HepG2 (cell line): ENCODE measurements around the gene APOC3. TPM values are rescaled to one million over a fixed set of nuclear protein-coding genes. Genes with fewer than 3 reads are reported as not detected.

ENCODE experiments used
- AKAP8 ChIP-seq: sonication (generic); formaldehyde crosslinking; IDR thresholded peaks from 2 replicates; pipeline ENCODE4 v1.5.1; 2020; ENCODE audit warnings: mild to moderate bottlenecking, missing genetic modification reagents
- BHLHE40 ChIP-seq: IDR thresholded peaks from 2 replicates; pipeline ENCODE4 v1.6.1; 2011; ENCODE audit warnings: low read length, improper control_type of control experiment
- CC2D1A ChIP-seq: sonication (generic); formaldehyde crosslinking; IDR thresholded peaks from 2 replicates; pipeline ENCODE4 v1.8.1; 2023; ENCODE audit warnings: mild to moderate bottlenecking, missing genetic modification reagents
- EED ChIP-seq: sonication (generic); formaldehyde crosslinking; IDR thresholded peaks from 2 replicates; pipeline ENCODE4 v1.5.0; 2020; ENCODE audit warnings: mild to moderate bottlenecking, missing genetic modification reagents
- ELF1 ChIP-seq: sonication (generic); formaldehyde crosslinking; IDR thresholded peaks from 2 replicates; pipeline ENCODE4 v1.4.0; 2020; ENCODE audit warnings: missing genetic modification reagents
- FOXM1 ChIP-seq: sonication (generic); formaldehyde crosslinking; IDR thresholded peaks from 2 replicates; pipeline ENCODE4 v1.5.0; 2020; ENCODE audit warnings: missing genetic modification reagents
- HDAC2 ChIP-seq: sonication (generic); formaldehyde crosslinking; IDR thresholded peaks from 2 replicates; pipeline ENCODE4 v1.4.0; 2020; ENCODE audit warnings: missing genetic modification reagents
- HOXA3 ChIP-seq: sonication (generic); formaldehyde crosslinking; IDR thresholded peaks from 2 replicates; pipeline ENCODE4 v1.5.0; 2020; ENCODE audit warnings: missing genetic modification reagents
- KDM2A ChIP-seq: sonication (generic); formaldehyde crosslinking; IDR thresholded peaks from 2 replicates; pipeline ENCODE4 v1.4.0; 2020; ENCODE audit warnings: low read depth, missing genetic modification reagents, borderline replicate concordance
- KLF13 ChIP-seq: sonication (generic); formaldehyde crosslinking; IDR thresholded peaks from 2 replicates; pipeline ENCODE4 v1.4.0; 2020; ENCODE audit warnings: mild to moderate bottlenecking, missing genetic modification reagents
- NR2F2 ChIP-seq: IDR thresholded peaks from 2 replicates; pipeline ENCODE4 v1.6.1; 2012; ENCODE audit warnings: low read depth, inconsistent platforms, borderline replicate concordance
- PCBP1 ChIP-seq: fragments of 200-400 bp; formaldehyde crosslinking; IDR thresholded peaks from 2 replicates; pipeline ENCODE4 v1.6.1; 2017; ENCODE audit warnings: mild to moderate bottlenecking, low read depth, low read length, borderline replicate concordance
- PPARG ChIP-seq: conservative IDR thresholded peaks from 2 replicates; pipeline ENCODE4 v1.6.1; 2016; ENCODE audit warnings: missing biosample characterization, missing genetic modification reagents
- RBM22 ChIP-seq: fragments of 200-400 bp; formaldehyde crosslinking; optimal IDR thresholded peaks from 2 replicates; pipeline ENCODE3; 2017; ENCODE audit warnings: mild to moderate bottlenecking, low read length, moderate library complexity
- SAFB2 ChIP-seq: sonication (generic); formaldehyde crosslinking; IDR thresholded peaks from 2 replicates; pipeline ENCODE4 v1.5.1; 2020; ENCODE audit warnings: missing genetic modification reagents, low read depth, mild to moderate bottlenecking, borderline replicate concordance
- TBX2 ChIP-seq: sonication (generic); formaldehyde crosslinking; IDR thresholded peaks from 2 replicates; pipeline ENCODE4 v1.5.0; 2020; ENCODE audit warnings: missing genetic modification reagents, mild to moderate bottlenecking, borderline replicate concordance
- ZC3H13 ChIP-seq: sonication (generic); formaldehyde crosslinking; IDR thresholded peaks from 2 replicates; pipeline ENCODE4 v1.8.1; 2023; ENCODE audit warnings: mild to moderate bottlenecking, missing genetic modification reagents, moderate library complexity
- ZFAT ChIP-seq: sonication (generic); formaldehyde crosslinking; conservative IDR thresholded peaks from 2 replicates; pipeline ENCODE4 v1.8.1; 2023; ENCODE audit warnings: missing genetic modification reagents, inconsistent platforms
- ZFP37 ChIP-seq: sonication (generic); formaldehyde crosslinking; IDR thresholded peaks from 2 replicates; pipeline ENCODE4 v1.4.0; 2020; ENCODE audit warnings: missing genetic modification reagents, borderline replicate concordance
- ZNF143 ChIP-seq: sonication (generic); formaldehyde crosslinking; IDR thresholded peaks from 2 replicates; pipeline ENCODE4 v1.4.0; 2020; ENCODE audit warnings: missing genetic modification reagents
- ZNF484 ChIP-seq: sonication (generic); formaldehyde crosslinking; IDR thresholded peaks from 2 replicates; pipeline ENCODE4 v1.5.1; 2020; ENCODE audit warnings: mild to moderate bottlenecking, low read depth, missing genetic modification reagents, borderline replicate concordance
- ZSCAN21 ChIP-seq: sonication (generic); formaldehyde crosslinking; IDR thresholded peaks from 2 replicates; pipeline ENCODE4 v1.8.0; 2022; ENCODE audit warnings: mild to moderate bottlenecking, missing genetic modification reagents, moderate library complexity, borderline replicate concordance
- polyA plus RNA-seq, 8 experiments: library from polyadenylated mRNA; depleted of rRNA in 3 of 8; stranded (reverse) in 7 of 8; unstranded in 1 of 8; fragments of >200 nt; fragmentation: Illumina TruSeq in 4 of 8; extraction: Trizol in 4 of 8; gene quantifications; 2 replicates each; pipeline versions ENCODE4 v1.2.1 to v1.2.3, GENCODE V29; 2011 to 2016; ENCODE audit warnings: low read depth in 4 of 8, missing spikeins in 1 of 8, mixed read lengths in 1 of 8; ENCODE audit not compliant: insufficient read depth in 1 of 8
- total RNA-seq, 5 experiments: library from RNA; depleted of rRNA; stranded (reverse); fragments of >200 nt; fragmentation: Illumina TruSeq; extraction: Trizol; gene quantifications; 2 replicates each; pipeline ENCODE4 v1.2.3, GENCODE V29; 2016; ENCODE audit warnings: low read depth in 1 of 5
- TF ChIP-seq, protein P1 (sequence below): sonication (generic); formaldehyde crosslinking; IDR thresholded peaks from 2 replicates; pipeline ENCODE4 v1.4.0; 2020; ENCODE audit warnings: missing genetic modification reagents, borderline replicate concordance
- TF ChIP-seq, protein P2 (sequence below): IDR thresholded peaks from 2 replicates; pipeline ENCODE4 v1.6.1; 2016; ENCODE audit warnings: low read depth, borderline replicate concordance
- TF ChIP-seq, protein P3 (sequence below): sonication (generic); formaldehyde crosslinking; IDR thresholded peaks from 2 replicates; pipeline ENCODE4 v1.5.1; 2020; ENCODE audit warnings: mild to moderate bottlenecking, missing genetic modification reagents

Gene APOC3
- total and polyA plus RNA-seq, 2 of the 13 experiments (the other 11 are each of a cell fraction or from before 2014, with no cell fraction given), result 314 to 687 TPM

GRCh38 chr11:116792144-116792868 is 37.4 kb upstream of the APOC3 start (continued):
- TF ChIP-seq FOXM1 (CRISPR knock-in tag), result no peak
- TF ChIP-seq ZFP37, result no peak
- peak; percentile 63 for TF ChIP-seq PPARG
- TF ChIP-seq CC2D1A (CRISPR knock-in tag), result no peak
- peak; percentile 44 for TF ChIP-seq HOXA3
- TF ChIP-seq, protein P1, sequence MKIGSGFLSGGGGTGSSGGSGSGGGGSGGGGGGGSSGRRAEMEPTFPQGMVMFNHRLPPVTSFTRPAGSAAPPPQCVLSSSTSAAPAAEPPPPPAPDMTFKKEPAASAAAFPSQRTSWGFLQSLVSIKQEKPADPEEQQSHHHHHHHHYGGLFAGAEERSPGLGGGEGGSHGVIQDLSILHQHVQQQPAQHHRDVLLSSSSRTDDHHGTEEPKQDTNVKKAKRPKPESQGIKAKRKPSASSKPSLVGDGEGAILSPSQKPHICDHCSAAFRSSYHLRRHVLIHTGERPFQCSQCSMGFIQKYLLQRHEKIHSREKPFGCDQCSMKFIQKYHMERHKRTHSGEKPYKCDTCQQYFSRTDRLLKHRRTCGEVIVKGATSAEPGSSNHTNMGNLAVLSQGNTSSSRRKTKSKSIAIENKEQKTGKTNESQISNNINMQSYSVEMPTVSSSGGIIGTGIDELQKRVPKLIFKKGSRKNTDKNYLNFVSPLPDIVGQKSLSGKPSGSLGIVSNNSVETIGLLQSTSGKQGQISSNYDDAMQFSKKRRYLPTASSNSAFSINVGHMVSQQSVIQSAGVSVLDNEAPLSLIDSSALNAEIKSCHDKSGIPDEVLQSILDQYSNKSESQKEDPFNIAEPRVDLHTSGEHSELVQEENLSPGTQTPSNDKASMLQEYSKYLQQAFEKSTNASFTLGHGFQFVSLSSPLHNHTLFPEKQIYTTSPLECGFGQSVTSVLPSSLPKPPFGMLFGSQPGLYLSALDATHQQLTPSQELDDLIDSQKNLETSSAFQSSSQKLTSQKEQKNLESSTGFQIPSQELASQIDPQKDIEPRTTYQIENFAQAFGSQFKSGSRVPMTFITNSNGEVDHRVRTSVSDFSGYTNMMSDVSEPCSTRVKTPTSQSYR (CRISPR knock-in tag), result peak; percentile 83
- peak; percentile 60; the same call in 1 of the 2 replicates for TF ChIP-seq ZC3H13 (CRISPR knock-in tag)
- TF ChIP-seq HDAC2 (CRISPR knock-in tag), result peak; percentile 74
- TF ChIP-seq ELF1 (CRISPR knock-in tag), result 0 out of 2 replicates have a peak, but pooled peaks have one; percentile 6
- peak; percentile 69; the same call in 1 of the 2 replicates for TF ChIP-seq SAFB2 (CRISPR knock-in tag)
- peak; percentile 98 for TF ChIP-seq NR2F2
- TF ChIP-seq ZNF484, result no peak
- no peak for TF ChIP-seq KLF13 (CRISPR knock-in tag)
- TF ChIP-seq AKAP8 (CRISPR knock-in tag), result 0 out of 2 replicates have a peak, but pooled peaks have one; percentile 34
- peak; percentile 85 for TF ChIP-seq TBX2 (CRISPR knock-in tag)
- no peak for TF ChIP-seq ZFAT
- TF ChIP-seq PCBP1, result no peak
- TF ChIP-seq EED (CRISPR knock-in tag), result peak; percentile 13; the same call in 1 of the 2 replicates
- TF ChIP-seq ZSCAN21 (CRISPR knock-in tag), result peak; percentile 83
- TF ChIP-seq BHLHE40, result peak; percentile 31; the same call in 1 of the 2 replicates
- TF ChIP-seq, protein P2, sequence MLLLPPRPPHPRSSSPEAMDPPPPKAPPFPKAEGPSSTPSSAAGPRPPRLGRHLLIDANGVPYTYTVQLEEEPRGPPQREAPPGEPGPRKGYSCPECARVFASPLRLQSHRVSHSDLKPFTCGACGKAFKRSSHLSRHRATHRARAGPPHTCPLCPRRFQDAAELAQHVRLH, result no peak; the same call in 1 of the 2 replicates
- TF ChIP-seq KDM2A (CRISPR knock-in tag), result 0 out of 2 replicates have a peak, but pooled peaks have one; percentile 14
- TF ChIP-seq, protein P3, sequence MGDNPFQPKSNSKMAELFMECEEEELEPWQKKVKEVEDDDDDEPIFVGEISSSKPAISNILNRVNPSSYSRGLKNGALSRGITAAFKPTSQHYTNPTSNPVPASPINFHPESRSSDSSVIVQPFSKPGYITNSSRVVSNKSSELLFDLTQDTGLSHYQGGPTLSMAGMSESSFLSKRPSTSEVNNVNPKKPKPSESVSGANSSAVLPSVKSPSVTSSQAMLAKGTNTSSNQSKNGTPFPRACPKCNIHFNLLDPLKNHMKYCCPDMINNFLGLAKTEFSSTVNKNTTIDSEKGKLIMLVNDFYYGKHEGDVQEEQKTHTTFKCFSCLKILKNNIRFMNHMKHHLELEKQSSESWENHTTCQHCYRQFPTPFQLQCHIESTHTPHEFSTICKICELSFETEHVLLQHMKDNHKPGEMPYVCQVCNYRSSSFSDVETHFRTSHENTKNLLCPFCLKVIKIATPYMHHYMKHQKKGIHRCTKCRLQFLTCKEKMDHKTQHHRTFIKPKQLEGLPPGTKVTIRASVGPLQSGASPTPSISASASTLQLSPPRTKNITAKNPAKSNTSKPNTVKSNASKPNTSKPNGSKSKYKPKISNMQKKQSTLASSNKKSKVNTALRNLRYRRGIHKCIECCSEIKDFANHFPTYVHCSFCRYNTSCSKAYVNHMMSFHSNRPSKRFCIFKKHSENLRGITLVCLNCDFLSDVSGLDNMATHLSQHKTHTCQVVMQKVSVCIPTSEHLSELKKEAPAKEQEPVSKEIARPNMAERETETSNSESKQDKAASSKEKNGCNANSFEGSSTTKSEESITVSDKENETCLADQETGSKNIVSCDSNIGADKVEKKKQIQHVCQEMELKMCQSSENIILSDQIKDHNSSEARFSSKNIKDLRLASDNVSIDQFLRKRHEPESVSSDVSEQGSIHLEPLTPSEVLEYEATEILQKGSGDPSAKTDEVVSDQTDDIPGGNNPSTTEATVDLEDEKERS, result no peak
- peak; percentile 59; the same call in 1 of the 2 replicates for TF ChIP-seq ZNF143 (CRISPR knock-in tag)
- TF ChIP-seq RBM22, result no peak
